ENCODE results near the gene PXT1.

Gene PXT1

GRCh38 chr6:36402481-36402880 lies 40.2 kb downstream of the PXT1 start:
- H3K9me3 ChIP-seq (ENCODE audit: control insufficient read depth, low read length) = no peaks in the 10 kb centered on the region
- no peaks in the 10 kb centered on the region for H3K36me3 ChIP-seq (ENCODE audit: control insufficient read depth, insufficient read depth, low read length)
- H2AFZ ChIP-seq = no peak overlapping the region
- no peak overlapping the region for H3K27ac ChIP-seq
- TF ChIP-seq, protein P1, sequence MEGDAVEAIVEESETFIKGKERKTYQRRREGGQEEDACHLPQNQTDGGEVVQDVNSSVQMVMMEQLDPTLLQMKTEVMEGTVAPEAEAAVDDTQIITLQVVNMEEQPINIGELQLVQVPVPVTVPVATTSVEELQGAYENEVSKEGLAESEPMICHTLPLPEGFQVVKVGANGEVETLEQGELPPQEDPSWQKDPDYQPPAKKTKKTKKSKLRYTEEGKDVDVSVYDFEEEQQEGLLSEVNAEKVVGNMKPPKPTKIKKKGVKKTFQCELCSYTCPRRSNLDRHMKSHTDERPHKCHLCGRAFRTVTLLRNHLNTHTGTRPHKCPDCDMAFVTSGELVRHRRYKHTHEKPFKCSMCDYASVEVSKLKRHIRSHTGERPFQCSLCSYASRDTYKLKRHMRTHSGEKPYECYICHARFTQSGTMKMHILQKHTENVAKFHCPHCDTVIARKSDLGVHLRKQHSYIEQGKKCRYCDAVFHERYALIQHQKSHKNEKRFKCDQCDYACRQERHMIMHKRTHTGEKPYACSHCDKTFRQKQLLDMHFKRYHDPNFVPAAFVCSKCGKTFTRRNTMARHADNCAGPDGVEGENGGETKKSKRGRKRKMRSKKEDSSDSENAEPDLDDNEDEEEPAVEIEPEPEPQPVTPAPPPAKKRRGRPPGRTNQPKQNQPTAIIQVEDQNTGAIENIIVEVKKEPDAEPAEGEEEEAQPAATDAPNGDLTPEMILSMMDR (IDR thresholded peaks at IDR 0.05) = no peak
- no peaks in the 10 kb centered on the region for H3K4me1 ChIP-seq
- no peak overlapping the region for H3K4me2 ChIP-seq (ENCODE audit: low read length)
- H3K27me3 ChIP-seq (ENCODE audit: control insufficient read depth, insufficient read depth, low read length) = no peaks in the 10 kb centered on the region
- H3K4me3 ChIP-seq (ENCODE audit: low read depth, low read length) = no peak overlapping the region
- H3K9ac ChIP-seq = no peak overlapping the region
- no peaks in the 10 kb centered on the region for H3K79me2 ChIP-seq

GRCh38 chr6:36399970-36400369 lies 42.7 kb downstream of the PXT1 start:
- no peak overlapping the region for H3K4me3 ChIP-seq (ENCODE audit: low read depth, low read length)
- no peaks in the 10 kb centered on the region for H3K79me2 ChIP-seq
- H3K9ac ChIP-seq = no peak overlapping the region
- H3K27ac ChIP-seq = no peak overlapping the region
- no peaks in the 10 kb centered on the region for H3K27me3 ChIP-seq (ENCODE audit: control insufficient read depth, insufficient read depth, low read length)
- TF ChIP-seq, protein P1 (IDR thresholded peaks at IDR 0.05) = no peak
- H3K4me2 ChIP-seq (ENCODE audit: low read length) = no peak overlapping the region
- no peaks in the 10 kb centered on the region for H3K9me3 ChIP-seq (ENCODE audit: control insufficient read depth, low read length)
- no peaks in the 10 kb centered on the region for H3K4me1 ChIP-seq
- H2AFZ ChIP-seq = no peak overlapping the region
- H3K36me3 ChIP-seq (ENCODE audit: control insufficient read depth, insufficient read depth, low read length) = no peaks in the 10 kb centered on the region

GRCh38 chr6:36392621-36393020 lies 50.0 kb downstream of the PXT1 start:
- Histone ChIP-seq H3K79me2 (no peaks in the 10 kb centered on the region), H3K27me3 (ENCODE audit: control insufficient read depth, insufficient read depth, low read length) (no peaks in the 10 kb centered on the region), H3K9me3 (ENCODE audit: control insufficient read depth, low read length) (no peaks in the 10 kb centered on the region), H3K4me1 (no peaks in the 10 kb centered on the region), H3K27ac (no peak overlapping the region), H3K36me3 (ENCODE audit: control insufficient read depth, insufficient read depth, low read length) (no peaks in the 10 kb centered on the region), H2AFZ (no peak overlapping the region), H3K4me3 (ENCODE audit: low read depth, low read length) (no peak overlapping the region), H3K4me2 (ENCODE audit: low read length) (no peak overlapping the region), H3K9ac (no peak overlapping the region)
- TF ChIP-seq, protein P1 (IDR thresholded peaks at IDR 0.05) = no peak

GRCh38 chr6:36389353-36389752 lies 53.3 kb downstream of the PXT1 start:
- H3K27ac ChIP-seq = no peak overlapping the region
- no peaks in the 10 kb centered on the region for H3K79me2 ChIP-seq
- no peak overlapping the region for H3K4me2 ChIP-seq (ENCODE audit: low read length)
- H3K4me1 ChIP-seq = peaks cover 12% of the 10 kb centered on the region
- TF ChIP-seq, protein P1 (IDR thresholded peaks at IDR 0.05) = no peak
- no peaks in the 10 kb centered on the region for H3K9me3 ChIP-seq (ENCODE audit: control insufficient read depth, low read length)
- no peaks in the 10 kb centered on the region for H3K36me3 ChIP-seq (ENCODE audit: control insufficient read depth, insufficient read depth, low read length)
- no peaks in the 10 kb centered on the region for H3K27me3 ChIP-seq (ENCODE audit: control insufficient read depth, insufficient read depth, low read length)
- no peak overlapping the region for H3K4me3 ChIP-seq (ENCODE audit: low read depth, low read length)
- H2AFZ ChIP-seq = no peak overlapping the region
- no peak overlapping the region for H3K9ac ChIP-seq

DNA sequence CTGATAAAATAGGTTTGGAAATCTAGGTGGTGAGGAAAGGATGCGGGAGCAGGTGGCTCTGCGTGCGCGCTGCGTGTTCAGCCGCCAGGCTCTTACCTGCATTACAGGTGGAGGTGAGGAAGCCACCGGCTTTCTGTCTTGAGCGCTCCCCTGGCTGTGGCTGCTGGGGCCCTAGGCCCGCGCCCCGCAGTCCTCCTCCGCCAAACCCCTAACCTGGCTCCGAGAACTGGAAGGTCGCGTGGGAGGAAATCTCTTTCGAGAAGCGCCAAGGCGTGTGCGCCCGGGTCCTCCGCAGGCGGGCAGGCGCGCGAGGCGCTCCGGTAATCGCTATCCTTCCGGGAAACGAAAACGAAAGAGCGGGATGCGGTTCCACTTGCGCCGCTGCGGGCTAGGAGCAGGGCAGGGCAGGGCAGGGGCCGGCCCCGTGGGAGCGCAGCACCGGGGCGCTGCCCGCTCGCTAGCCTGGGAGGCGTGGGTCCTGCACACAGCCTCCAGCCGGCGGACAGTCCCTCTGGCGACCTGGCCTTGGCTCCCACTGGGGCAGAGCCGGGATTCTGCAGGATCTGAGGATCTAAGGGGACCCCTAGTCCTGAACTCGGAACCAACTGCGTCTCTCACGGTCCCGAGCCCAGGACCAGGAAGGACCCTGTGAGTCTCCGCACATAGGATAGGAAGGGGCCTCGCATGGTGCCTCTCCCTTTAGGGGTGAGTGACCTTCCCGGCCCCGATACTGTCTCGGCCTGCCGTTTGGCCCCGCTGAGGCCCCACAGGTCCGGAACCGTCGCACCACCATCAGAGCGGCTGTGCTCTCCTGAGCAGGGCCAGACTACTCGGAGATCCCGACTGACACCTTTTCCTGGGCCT lies 55.0 kb downstream of the PXT1 start, which contains the start of gene ETV7:
Gene ETV7, minus strand, starts transcription at position 230 of the 864 bp plus-strand sequence. Its CDS starts 128 bp downstream, at position 102.
- Histone ChIP-seq H2AFZ (peak within 1 kb of the TSS; percentile 95), H3K36me3 (ENCODE audit: control insufficient read depth, insufficient read depth, low read length) (no peaks in the 10 kb centered on the region), H3K27me3 (ENCODE audit: control insufficient read depth, insufficient read depth, low read length) (no peaks in the 10 kb centered on the region), H3K79me2 (no peaks in the 10 kb centered on the region), H3K4me3 (ENCODE audit: low read depth, low read length) (peak within 1 kb of the TSS; percentile 83), H3K4me2 (ENCODE audit: low read length) (peak within 1 kb of the TSS; percentile 100), H3K9ac (no peak within 1 kb of the TSS), H3K4me1 (peaks cover 12% of the 10 kb centered on the region), H3K27ac (no peak within 1 kb of the TSS), H3K9me3 (ENCODE audit: control insufficient read depth, low read length) (no peaks in the 10 kb centered on the region)
- TF ChIP-seq, protein P1 (IDR thresholded peaks at IDR 0.05) = no peak
